ENCODE measurements around the gene CTDP1.

DNA sequence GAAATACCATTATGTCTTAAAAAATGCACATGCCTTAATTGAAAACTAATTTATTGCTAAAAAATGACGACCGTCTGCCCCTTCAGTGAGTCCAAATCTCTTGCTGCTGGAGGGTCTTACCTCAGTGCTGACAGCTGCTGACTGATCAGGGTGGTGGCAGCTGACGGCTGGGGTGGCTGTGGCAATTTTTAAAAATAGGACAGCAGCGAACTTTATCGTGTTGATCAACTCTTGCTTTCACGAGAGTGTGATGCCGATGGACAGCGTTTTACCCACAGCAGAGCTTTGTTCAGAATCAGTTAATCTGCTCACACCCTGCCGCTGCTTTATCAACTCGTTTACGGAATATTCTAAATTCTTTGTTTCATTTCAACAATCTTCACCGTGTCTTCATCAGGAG lies 21.2 kb upstream of the CTDP1 start:
- TF ChIP-seq POLR2A (IDR thresholded peaks at IDR 0.05) = no peak
- TF ChIP-seq, protein P1, sequence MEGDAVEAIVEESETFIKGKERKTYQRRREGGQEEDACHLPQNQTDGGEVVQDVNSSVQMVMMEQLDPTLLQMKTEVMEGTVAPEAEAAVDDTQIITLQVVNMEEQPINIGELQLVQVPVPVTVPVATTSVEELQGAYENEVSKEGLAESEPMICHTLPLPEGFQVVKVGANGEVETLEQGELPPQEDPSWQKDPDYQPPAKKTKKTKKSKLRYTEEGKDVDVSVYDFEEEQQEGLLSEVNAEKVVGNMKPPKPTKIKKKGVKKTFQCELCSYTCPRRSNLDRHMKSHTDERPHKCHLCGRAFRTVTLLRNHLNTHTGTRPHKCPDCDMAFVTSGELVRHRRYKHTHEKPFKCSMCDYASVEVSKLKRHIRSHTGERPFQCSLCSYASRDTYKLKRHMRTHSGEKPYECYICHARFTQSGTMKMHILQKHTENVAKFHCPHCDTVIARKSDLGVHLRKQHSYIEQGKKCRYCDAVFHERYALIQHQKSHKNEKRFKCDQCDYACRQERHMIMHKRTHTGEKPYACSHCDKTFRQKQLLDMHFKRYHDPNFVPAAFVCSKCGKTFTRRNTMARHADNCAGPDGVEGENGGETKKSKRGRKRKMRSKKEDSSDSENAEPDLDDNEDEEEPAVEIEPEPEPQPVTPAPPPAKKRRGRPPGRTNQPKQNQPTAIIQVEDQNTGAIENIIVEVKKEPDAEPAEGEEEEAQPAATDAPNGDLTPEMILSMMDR (IDR thresholded peaks at IDR 0.05) = no peak
- TF ChIP-seq POLR2AphosphoS5 (IDR thresholded peaks at IDR 0.05) = no peak

Measured in gastroesophageal sphincter (tissue), 3 donors.